Activated T-cell treated with anti-CD3 and anti-CD28 coated beads for 4 hours (primary cell): Measurements from ENCODE around the gene C3orf52.
A peak's percentile ranks its signal among the peaks of the same experiment; 100 is the strongest.

Experiments used
- DNase-seq: peaks from one replicate; pipeline ENCODE4 v3.0.0-alpha.2; 2020

Gene C3orf52

GRCh38 chr3:112087746-112088145, 1.6 kb downstream of the C3orf52 start:
- DNase-seq = no peak

DNA sequence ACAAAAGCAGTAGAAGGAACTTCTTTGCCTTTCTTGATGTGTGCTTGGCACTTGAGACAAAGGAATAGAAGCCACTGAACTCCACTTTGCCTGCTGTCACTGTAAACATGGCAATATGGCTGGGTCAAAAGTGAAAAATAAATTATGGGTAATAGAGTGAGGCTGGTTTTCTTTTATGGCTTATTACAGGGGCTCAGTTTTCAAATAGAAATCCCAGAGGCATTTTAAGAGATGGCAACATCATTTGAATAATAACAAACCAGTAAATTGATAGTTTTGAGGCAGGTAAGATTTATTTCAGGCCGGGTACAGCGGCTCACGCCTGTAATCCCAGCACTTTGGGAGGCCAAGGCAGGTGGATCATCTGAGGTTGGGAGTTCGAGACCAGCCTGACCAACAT, 2.8 kb downstream of the C3orf52 start:
- no peak for DNase-seq

GRCh38 chr3:112089956-112090886, 4.0 kb downstream of the C3orf52 start:
- DNase-seq = no peak

GRCh38 chr3:112090887-112091586, 4.8 kb downstream of the C3orf52 start:
- DNase-seq = no peak

DNA sequence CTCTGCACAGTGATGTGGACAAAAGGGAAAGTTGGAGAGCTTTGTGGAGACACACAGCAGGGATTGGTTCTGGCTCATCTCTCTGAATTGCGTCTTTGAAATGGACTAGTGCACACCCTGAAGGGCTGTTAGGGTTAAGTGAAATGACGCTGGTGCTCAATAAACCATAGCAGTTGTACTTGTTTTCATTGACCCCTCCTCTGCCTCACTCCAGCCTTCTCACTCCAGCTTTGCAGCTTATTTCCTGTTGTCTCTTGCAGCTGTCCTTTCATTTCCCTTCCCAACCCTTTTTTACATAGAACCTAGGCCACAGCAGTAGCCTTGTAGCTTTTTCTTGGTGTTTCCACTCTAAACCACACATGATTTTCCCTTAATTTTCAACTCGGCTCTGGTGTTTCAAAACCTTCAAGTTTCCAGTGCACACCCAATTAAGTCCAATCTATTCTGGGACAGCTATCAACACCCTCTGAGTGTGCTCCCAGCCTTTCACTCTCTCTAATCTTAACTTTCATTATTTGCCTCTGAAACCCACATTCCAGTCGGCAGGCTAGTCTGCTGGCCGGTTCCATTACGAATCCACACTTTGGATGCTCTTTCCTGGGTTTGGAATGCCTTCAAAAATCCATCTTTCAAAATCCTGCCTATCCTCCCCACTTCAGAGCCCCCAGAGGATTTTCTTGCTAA, 6.4 kb downstream of the C3orf52 start:
- no peak for DNase-seq

DNA sequence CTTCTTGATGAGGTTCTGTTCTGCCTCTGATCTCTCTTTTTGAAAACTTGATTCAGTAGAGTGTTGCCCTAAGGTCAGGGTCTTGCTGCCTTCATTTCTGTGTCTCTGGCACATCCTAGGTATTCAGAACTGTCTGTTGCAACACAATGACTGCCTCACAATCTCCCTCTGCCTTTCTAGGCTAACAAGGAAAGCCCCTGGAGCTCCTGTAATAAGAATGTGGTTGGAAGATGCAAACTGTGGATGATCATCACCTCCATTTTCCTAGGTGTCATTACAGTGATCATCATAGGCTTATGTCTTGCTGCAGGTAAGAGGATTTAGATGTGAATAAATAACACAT, 7.0 kb downstream of the C3orf52 start:
- no peak for DNase-seq

GRCh38 chr3:112095731-112096130, 9.5 kb downstream of the C3orf52 start:
- DNase-seq = no peak

- no peak for DNase-seq
Observed at GRCh38 chr3:112096176-112096575, 10.0 kb downstream of the C3orf52 start.

GRCh38 chr3:112097378-112097777, 11.2 kb downstream of the C3orf52 start:
- DNase-seq = no peak

DNA sequence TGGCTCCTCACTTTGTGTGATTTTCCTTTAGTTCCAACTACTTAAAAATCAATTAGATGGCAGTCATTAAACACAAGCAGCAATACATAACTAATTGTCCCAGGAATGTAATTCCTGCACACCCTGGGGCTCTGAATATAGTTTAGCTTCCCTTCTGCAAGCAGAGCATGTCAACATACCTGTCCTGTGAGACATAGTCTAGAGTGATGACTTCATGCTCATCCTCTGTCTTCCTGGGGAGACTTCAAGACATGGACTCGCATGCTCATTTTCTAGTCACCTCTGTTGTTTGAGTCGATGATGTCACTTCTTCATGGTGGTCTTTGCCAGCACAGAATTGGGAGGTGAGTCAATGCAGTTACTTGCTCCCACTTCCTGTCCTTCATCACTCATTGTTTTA, 15.7 kb downstream of the C3orf52 start:
- no peak for DNase-seq

GRCh38 chr3:112104774-112105173, 18.6 kb downstream of the C3orf52 start:
- DNase-seq = no peak

DNA sequence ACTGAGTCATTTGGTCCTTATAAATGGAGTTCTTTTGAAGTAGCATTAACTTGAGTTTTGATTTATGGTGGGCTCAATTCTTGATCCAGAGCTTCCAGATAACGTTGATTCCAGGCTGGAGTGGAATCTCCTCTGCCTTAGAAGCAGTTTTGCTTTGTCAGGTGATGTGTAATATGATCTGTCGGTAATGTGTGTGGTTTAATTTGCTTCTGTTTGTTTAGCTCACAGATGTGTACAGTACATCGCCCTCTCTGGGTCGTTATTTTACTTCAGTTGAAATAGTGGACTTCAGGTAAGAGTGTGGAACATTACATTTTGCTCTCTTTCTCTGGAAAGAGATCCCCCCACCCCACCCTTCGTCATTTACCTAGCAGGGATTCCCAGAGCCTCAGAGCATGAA, 23.1 kb downstream of the C3orf52 start:
- DNase-seq = no peak

- DNase-seq = peak; percentile 46
Observed at GRCh38 chr3:112111785-112112402, 25.7 kb downstream of the C3orf52 start.

GRCh38 chr3:112114576-112115160, 28.5 kb downstream of the C3orf52 start:
- no peak for DNase-seq

DNA sequence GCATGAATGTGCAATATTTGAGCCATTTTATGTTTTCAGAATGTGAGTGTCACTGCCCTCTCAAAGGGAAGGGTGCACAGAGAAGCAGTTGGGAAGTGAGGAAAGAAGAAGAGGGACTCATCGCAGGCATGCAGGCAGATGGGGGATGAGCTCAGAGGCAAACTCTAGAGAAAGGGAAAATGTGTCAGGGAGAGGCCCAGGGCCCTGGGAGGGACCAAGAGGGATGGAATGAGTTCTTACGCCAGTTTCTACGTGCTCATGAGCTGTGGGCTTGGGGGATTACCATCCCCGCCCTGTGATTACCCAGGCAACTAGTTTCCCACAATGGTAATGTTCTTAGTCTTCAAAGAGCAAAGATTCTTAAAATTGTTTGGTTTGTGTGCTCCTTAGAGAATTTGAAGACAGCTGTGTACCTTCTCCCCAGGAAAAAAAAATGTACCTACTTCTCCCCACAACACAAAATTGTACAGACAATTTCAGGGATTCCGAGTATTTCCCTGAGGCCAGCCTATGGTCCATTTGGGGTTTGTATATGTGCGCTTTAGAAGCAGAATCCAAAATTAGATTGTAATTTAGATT, 29.1 kb downstream of the C3orf52 start:
- DNase-seq = no peak

DNA sequence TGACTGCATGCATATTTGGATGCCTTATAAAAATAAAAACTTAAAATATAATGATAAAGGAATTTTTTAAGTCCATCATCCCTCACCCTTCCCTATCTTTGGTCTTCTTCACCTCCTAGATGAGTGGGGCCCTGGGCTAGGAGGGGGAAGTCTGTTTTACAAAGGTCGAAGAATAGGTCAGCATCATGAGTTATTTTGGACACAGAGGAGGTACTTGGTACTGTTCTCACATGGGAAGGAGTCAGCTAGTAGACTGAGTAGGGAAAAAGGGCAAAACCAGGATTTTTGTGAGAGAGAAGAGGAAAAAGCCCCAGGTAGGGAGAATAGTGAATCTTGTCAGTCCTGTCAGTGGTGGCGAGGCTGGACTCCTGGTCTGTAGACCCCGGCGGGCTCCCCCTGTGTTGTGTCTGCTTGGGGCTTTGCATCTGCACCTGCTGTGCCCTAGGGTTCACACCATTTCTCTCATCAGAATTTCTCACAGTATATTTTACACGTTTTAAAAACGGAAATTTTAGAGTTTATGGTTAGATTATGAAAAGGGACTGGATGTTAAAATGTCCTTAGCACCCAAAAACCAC, 29.7 kb downstream of the C3orf52 start:
- no peak for DNase-seq

- no peak for DNase-seq
Observed at GRCh38 chr3:112116748-112117186, 30.6 kb downstream of the C3orf52 start.

DNA sequence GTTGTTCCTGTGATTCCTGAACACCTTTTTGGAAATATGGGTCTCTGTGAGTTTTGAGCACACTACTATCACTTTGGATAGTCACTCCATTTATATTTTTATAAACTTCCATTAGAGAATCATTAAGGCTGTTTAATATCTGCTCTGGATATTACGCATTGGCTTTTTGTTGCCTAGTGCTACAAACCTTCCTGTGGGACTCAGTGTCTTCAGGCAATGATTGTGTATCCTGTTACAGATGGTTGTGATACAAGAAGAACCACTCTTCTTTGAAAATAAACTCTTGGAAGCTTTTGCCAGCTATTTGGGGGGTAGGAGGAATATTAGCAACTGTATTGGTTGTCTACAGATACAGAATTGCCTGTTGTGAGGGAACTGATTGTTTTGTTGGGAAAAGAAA, 31.2 kb downstream of the C3orf52 start:
- DNase-seq = no peak

DNA sequence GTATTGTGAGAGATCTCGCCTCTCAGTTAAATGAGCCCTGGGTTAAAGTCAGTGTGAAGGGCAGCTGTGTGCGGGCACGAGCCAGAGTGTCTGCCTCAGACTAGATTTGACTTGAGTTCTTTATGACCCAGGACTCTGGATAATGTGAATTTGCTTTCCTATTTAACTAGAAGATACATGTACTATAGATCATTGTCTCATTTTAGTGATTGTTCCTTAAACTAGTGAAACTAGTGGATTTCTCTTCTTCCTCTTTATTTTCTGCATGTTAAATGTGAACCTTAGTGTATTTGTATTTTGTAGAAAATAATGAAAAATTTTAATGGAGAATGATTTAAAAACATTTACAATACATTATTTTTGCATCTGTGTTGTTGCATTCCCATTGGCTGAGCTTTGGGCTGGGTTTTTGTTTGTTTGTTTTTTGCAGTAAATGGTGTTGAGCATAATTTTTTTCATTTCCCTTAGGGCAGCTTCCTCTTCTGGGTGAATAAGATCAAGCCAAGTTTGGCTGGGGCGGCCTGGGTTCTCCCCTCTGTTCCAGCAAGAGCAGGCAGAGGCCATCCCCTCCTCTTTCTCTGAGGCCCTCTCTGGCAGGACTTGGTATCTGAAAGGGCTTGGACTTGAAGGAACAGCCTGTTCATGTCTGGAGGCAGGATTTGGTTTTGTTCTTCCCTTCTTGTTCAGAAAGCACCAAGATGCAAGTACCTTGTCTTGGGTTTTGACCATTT, 31.8 kb downstream of the C3orf52 start:
- DNase-seq = no peak

DNA sequence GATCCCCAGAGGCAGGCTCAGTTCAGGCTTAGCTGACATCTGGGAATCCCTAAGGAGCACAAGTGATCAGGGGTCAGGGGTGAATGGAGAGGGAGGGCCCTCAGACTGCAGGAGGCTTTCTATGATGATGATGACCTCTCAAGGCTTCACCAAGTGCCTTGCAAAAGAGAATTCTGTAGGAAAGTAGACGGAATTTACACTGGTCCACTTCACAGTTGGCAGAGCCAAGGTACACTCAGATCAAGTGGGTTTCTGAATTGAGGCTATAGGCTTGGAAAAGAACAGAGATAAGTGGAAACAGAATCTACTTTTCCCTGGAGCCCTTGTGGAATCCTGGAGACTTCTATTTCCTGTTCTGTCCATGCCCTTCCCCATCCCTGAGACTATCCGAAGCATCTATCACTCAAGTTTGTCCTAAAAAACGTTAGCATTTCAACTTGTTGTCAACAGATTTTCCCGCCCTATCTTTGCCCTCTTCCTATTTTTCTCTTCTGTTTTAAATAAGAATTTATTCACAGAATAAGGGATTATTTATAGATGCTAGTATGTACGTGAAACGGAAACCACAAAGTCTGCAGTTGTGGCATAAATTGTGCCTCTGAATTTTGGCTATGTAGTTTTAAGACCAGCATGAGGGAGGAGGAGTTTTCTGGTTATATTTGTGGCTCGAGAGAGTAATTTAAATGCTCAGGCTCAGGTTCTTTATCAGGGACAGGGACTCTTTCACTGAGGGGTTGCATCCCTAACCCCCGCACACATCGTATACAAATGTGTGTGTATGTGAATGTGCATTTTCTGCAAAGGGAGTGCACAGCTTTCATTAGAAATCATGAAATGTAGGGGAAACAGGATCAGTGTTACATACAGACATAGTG, 34.0 kb downstream of the C3orf52 start:
- DNase-seq = no peak
